ENCODE results near the gene PPP2R2B.

The PPP2R2B gene

DNA sequence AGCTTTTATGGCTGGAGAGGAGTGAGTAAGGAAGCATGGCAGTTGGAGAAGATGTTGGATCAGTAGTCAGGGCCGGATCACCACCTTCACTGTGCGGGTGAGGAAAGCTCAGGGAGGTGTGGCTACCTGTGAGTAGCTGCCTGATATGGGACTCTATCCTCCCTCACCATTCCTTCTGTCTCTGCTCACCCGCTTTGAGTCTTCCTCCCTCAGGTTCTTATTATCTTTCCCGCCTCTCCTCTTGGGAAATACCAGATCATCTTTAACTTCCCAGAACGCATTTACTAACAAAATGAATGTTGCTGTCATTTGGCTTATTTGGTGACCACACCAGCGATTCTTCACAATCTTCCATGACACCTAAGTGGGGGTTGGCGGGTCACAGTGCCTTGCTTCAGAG lies 221.9 kb downstream of the PPP2R2B start:
- TF ChIP-seq, protein P1, sequence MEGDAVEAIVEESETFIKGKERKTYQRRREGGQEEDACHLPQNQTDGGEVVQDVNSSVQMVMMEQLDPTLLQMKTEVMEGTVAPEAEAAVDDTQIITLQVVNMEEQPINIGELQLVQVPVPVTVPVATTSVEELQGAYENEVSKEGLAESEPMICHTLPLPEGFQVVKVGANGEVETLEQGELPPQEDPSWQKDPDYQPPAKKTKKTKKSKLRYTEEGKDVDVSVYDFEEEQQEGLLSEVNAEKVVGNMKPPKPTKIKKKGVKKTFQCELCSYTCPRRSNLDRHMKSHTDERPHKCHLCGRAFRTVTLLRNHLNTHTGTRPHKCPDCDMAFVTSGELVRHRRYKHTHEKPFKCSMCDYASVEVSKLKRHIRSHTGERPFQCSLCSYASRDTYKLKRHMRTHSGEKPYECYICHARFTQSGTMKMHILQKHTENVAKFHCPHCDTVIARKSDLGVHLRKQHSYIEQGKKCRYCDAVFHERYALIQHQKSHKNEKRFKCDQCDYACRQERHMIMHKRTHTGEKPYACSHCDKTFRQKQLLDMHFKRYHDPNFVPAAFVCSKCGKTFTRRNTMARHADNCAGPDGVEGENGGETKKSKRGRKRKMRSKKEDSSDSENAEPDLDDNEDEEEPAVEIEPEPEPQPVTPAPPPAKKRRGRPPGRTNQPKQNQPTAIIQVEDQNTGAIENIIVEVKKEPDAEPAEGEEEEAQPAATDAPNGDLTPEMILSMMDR (conservative IDR thresholded peaks at IDR 0.05; ENCODE audit: low read length) = no peak

GRCh38 chr5:146653560-146653959 lies 225.0 kb downstream of the PPP2R2B start:
- TF ChIP-seq, protein P1 (conservative IDR thresholded peaks at IDR 0.05; ENCODE audit: low read length) = no peak
- no peak for DNase-seq (ENCODE audit: low read depth)

More for the DNA sequence above, 221.9 kb downstream of the PPP2R2B start:
- no peak overlapping the region for H3K4me3 ChIP-seq (ENCODE audit: low read length)
- DNase-seq (ENCODE audit: low read depth) = no peak

GRCh38 chr5:146652547-146652946 lies 226.0 kb downstream of the PPP2R2B start:
- TF ChIP-seq, protein P1 (conservative IDR thresholded peaks at IDR 0.05; ENCODE audit: low read length) = no peak
- H3K4me3 ChIP-seq (ENCODE audit: low read length) = no peak overlapping the region
- DNase-seq (ENCODE audit: low read depth) = no peak

More at GRCh38 chr5:146653560-146653959, 225.0 kb downstream of the PPP2R2B start:
- no peak overlapping the region for H3K4me3 ChIP-seq (ENCODE audit: low read length)

- TF ChIP-seq, protein P1 (conservative IDR thresholded peaks at IDR 0.05; ENCODE audit: low read length) = no peak
- DNase-seq (ENCODE audit: low read depth) = no peak
Measured at GRCh38 chr5:146647656-146648199, 230.8 kb downstream of the PPP2R2B start.

GRCh38 chr5:146646441-146646840 lies 232.1 kb downstream of the PPP2R2B start:
- DNase-seq (ENCODE audit: low read depth) = no peak
- TF ChIP-seq, protein P1 (conservative IDR thresholded peaks at IDR 0.05; ENCODE audit: low read length) = no peak
- no peak overlapping the region for H3K4me3 ChIP-seq (ENCODE audit: low read length)

More at GRCh38 chr5:146647656-146648199, 230.8 kb downstream of the PPP2R2B start:
- no peak overlapping the region for H3K4me3 ChIP-seq (ENCODE audit: low read length)

DNA sequence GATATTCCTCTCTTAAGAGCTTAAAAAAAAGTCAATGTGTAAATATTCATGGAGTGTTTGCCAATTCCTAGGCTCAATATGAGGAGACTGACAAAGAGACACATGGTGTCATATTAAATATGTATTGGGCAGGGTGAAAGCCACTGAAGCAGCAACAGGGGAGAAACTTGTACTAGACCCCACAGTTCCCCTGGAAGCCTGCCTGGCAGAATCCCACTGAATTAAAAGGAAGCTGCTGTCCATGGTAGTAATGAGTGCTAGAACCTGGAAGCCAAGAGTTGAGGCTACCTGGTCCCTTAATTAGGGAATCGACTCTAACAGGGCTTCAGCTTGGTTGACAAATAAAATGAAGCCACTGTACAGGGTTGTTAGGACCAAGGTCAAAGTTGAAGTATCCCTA lies 233.2 kb downstream of the PPP2R2B start:
- no peak overlapping the region for H3K4me3 ChIP-seq (ENCODE audit: low read length)
- no peak for DNase-seq (ENCODE audit: low read depth)
- TF ChIP-seq, protein P1 (conservative IDR thresholded peaks at IDR 0.05; ENCODE audit: low read length) = no peak

DNA sequence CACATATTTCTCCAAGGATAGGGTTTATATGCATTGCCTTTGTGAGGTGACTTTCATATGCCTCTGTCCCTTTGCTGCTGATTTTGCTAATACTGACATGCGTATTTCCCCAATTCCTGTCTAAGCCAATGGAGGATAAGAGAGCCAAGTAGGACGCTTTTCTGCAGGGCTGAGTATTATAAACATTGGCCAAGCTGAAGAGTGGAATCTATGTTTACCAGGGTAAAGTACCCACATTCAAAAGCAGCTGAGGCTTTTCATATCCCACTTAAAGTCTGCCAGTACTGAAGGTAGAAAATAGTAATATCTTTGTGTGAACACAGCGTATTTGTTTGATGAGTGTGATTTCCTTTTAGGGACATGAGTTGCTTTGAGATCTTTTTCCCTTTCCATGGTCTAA lies 233.7 kb downstream of the PPP2R2B start:
- no peak for DNase-seq (ENCODE audit: low read depth)
- TF ChIP-seq, protein P1 (conservative IDR thresholded peaks at IDR 0.05; ENCODE audit: low read length) = no peak
- no peak overlapping the region for H3K4me3 ChIP-seq (ENCODE audit: low read length)

Measured in AG10803 (cell line).